Vagina (tissue), 2 donors: ENCODE measurements around the gene NAT9. TPM values are rescaled to one million over a fixed set of nuclear protein-coding genes. Genes with fewer than 3 reads are reported as not detected.

Experiments used
- DNase-seq, 2 donors: peaks; one replicate each; pipeline ENCODE4 v3.0.0-alpha.2; 2017; ENCODE audit errors: extremely low spot score in 2 of 2
- H3K27ac ChIP-seq: fragments of 200-600 bp; sonication (generic); one replicate; pipeline ENCODE4 v1.5.1; 2019
- H3K27me3 ChIP-seq: fragments of 200-600 bp; sonication (generic); one replicate; pipeline ENCODE4 v1.5.1; 2019
- H3K36me3 ChIP-seq, 2 donors: fragments of 200-600 bp; sonication (generic); one replicate each; pipeline ENCODE4 v1.5.1; 2017 to 2019
- H3K4me1 ChIP-seq: fragments of 200-600 bp; sonication (generic); one replicate; pipeline ENCODE4 v1.5.1; 2019
- H3K4me3 ChIP-seq, 2 donors: fragments of 200-600 bp; sonication (generic); 1 replicate in 1 of 2; 2 replicates in 1 of 2; pipeline ENCODE4 v1.5.1; 2016 to 2019
- H3K9me3 ChIP-seq: fragments of 200-600 bp; sonication (generic); one replicate; pipeline ENCODE4 v1.5.1; 2019
- POLR2A ChIP-seq, 2 donors: fragments of 450-650 bp; IDR thresholded peaks; one replicate each; pipeline ENCODE4 v1.6.1; 2017; ENCODE audit warnings: antibody characterized with exemption in 2 of 2, mild to moderate bottlenecking in 2 of 2, moderate library complexity in 2 of 2
- POLR2AphosphoS5 ChIP-seq, 2 donors: sonication (generic); formaldehyde crosslinking; IDR thresholded peaks; one replicate each; pipeline ENCODE4 v1.9.0; 2017; ENCODE audit warnings: antibody characterized with exemption in 2 of 2, mild to moderate bottlenecking in 2 of 2, low read depth in 1 of 2; ENCODE audit not compliant: insufficient read depth in 1 of 2
- intact Hi-C: fragments of 100-400 bp; cut with DNase I; formaldehyde crosslinking; loops from one replicate; pipeline ENCODE4 v1.15.1; 2023
- total RNA-seq: library from RNA; depleted of rRNA; stranded (reverse); fragments of >200 nt; gene quantifications from one replicate; pipeline ENCODE4 v1.2.3, GENCODE V29; 2016
- TF ChIP-seq, protein P1 (sequence below), 3 experiments: fragments of 450-650 bp in 2 of 3; fragments of 200-600 bp in 1 of 3; sonication (generic) in 1 of 3; IDR thresholded peaks; one replicate each; pipeline ENCODE4 v1.5.1; 2017 to 2019; ENCODE audit warnings: antibody characterized with exemption in 3 of 3, mild to moderate bottlenecking in 2 of 3, moderate library complexity in 2 of 3

Gene NAT9
- total RNA-seq, 1 donor from 2014 or later, result 28.5 TPM

DNA sequence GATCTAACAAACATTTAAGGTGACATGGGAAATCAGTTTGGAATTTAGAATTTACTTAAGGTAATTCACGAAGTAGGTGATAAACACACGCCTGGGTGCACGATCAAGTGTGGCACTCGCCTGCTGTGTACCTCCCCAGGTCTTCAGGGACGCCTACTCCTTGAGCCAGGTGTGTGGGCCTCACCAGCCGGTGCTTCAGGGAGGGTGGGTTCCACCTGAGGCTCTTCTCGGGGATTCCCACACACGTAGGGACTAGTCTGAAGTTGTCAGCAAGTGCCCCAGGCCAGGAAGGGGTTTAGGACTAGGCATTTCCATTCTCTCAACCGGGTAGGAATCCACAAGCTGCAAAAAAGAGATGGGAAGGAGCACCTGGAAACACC lies 9.8 kb upstream of the NAT9 start:
- intact Hi-C loops, result no loop called here

DNA sequence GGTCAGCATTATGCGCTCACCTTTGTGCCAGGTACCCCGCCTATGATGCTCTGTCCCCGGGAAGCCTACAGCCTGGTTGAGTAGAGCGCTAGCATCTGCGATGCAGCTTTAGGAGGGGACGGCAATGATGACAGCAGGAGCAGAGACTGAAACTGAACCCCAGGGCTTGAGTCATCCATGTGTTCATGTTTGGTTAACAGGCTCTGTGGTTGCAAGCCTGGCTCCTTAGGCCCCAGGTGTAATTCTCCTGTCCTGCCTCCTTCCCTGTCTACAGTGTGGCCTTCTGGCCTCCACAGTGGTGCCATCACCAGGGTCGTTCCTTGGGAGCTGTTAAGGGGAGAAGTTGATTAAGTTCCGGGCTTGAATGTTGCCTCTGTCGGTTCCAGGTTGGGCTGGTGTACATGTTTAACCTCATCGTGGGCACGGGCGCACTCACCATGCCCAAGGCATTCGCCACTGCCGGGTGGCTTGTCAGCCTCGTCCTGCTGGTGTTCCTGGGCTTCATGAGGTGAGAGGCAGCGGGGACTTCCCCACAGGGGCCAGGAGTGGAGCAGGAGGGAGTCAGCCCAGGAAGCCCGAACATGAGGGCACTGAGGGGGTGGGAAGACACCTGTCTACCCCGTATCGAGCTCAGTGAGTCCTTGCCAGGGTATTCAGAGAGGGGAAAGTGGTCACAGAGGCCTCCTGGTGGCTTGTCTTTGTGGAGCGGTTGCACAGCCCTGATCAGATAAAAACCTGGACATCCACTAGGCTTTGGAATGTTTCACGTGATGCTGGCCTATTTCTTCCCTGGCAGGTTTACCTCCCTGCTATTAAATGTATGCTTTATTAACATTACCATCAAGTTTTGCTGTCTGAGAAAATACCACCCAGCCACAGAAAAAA lies 9.2 kb upstream of the NAT9 start:
- peaks cover 0 to 16% of the 10 kb centered on the region in 2 donors for H3K36me3 ChIP-seq
- no peaks in the 10 kb centered on the region for H3K4me1 ChIP-seq
- H3K27ac ChIP-seq, result no peak overlapping the region
- TF ChIP-seq POLR2A (IDR thresholded peaks at IDR 0.05) (no peak), POLR2AphosphoS5 (IDR thresholded peaks at IDR 0.05; ENCODE audit: insufficient read depth in 1 of 2, low read depth in 1 of 2) (no peak)
- TF ChIP-seq, protein P1, sequence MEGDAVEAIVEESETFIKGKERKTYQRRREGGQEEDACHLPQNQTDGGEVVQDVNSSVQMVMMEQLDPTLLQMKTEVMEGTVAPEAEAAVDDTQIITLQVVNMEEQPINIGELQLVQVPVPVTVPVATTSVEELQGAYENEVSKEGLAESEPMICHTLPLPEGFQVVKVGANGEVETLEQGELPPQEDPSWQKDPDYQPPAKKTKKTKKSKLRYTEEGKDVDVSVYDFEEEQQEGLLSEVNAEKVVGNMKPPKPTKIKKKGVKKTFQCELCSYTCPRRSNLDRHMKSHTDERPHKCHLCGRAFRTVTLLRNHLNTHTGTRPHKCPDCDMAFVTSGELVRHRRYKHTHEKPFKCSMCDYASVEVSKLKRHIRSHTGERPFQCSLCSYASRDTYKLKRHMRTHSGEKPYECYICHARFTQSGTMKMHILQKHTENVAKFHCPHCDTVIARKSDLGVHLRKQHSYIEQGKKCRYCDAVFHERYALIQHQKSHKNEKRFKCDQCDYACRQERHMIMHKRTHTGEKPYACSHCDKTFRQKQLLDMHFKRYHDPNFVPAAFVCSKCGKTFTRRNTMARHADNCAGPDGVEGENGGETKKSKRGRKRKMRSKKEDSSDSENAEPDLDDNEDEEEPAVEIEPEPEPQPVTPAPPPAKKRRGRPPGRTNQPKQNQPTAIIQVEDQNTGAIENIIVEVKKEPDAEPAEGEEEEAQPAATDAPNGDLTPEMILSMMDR (IDR thresholded peaks at IDR 0.05), result no peak
- intact Hi-C loops, result no loop called here
- no peaks in the 10 kb centered on the region for H3K9me3 ChIP-seq
- DNase-seq, result no peak
- no peak overlapping the region for H3K4me3 ChIP-seq
- no peaks in the 10 kb centered on the region for H3K27me3 ChIP-seq

More for the DNA sequence above, 9.8 kb upstream of the NAT9 start:
- Histone ChIP-seq H3K4me1 (no peaks in the 10 kb centered on the region), H3K36me3 (peaks cover 0 to 17% of the 10 kb centered on the region in 2 donors), H3K9me3 (no peaks in the 10 kb centered on the region), H3K27me3 (no peaks in the 10 kb centered on the region), H3K4me3 (no peak overlapping the region), H3K27ac (no peak overlapping the region)
- TF ChIP-seq, protein P1 (IDR thresholded peaks at IDR 0.05), result no peak
- TF ChIP-seq POLR2AphosphoS5 (IDR thresholded peaks at IDR 0.05; ENCODE audit: insufficient read depth in 1 of 2, low read depth in 1 of 2), result no peak
- no peak for TF ChIP-seq POLR2A (IDR thresholded peaks at IDR 0.05)
- DNase-seq, result no peak

DNA sequence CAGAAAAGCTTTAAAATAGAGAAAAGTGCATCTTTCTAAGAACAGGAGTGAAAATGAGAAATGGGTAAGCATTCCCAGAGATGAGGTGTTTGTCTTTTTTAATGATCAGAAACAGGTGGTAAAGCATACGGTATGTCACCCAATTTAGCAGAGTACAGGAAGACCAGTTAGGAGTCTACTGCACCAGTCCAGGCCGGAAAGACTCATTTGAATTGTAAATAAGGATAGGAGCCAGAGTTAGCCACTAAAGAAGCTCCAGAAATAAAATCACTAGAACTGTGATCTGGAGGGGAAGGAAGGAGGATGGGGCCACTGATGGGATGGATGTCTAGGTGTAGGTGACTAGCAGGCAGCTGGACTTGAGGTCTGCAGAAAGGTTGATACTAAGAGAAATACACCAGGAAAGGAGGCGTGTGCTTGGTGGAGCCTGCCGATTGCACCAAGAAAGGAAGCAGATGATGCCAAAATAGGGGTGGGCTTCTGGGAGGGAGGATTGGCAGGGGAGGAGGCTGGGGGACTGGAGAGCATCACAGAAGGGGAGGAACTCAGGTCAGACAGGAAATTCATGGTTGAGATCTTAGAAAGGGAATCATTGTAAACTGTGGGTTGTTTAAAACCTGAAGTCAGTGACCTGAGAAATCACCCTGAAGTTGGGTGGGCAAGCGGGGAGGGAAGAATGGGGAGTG lies 8.1 kb upstream of the NAT9 start:
- intact Hi-C loops, result loop anchor here (5.0 kb wide), 1 partner anchor 37 kb away; the partner anchor contains the start of gene NHERF1
- TF ChIP-seq POLR2A (IDR thresholded peaks at IDR 0.05), result no peak
- no peak for TF ChIP-seq POLR2AphosphoS5 (IDR thresholded peaks at IDR 0.05; ENCODE audit: insufficient read depth in 1 of 2, low read depth in 1 of 2)
- TF ChIP-seq, protein P1 (IDR thresholded peaks at IDR 0.05), result no peak

DNA sequence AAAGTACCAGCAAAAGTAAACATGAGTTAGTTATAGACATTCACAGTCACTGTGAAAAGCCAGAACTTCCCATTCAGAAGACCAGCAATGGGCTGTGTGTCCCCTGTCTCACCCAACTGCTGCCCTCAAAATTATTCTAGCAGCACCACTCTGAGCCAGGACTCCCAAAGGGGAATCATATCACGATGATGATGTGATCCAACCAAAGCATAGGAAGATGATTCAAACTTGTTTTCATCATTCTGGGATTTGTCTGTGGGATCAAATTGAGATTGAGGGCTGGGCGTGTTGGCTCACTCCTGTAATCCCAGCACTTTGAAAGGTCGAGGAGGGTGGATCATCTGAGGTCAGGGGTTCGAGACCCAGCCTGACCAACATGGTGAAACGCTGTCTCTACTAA lies 6.4 kb upstream of the NAT9 start:
- no peak for DNase-seq
- Histone ChIP-seq H3K4me1 (peaks cover 2% of the 10 kb centered on the region), H3K36me3 (no peaks in the 10 kb centered on the region), H3K27me3 (no peaks in the 10 kb centered on the region), H3K9me3 (no peaks in the 10 kb centered on the region), H3K27ac (no peak overlapping the region), H3K4me3 (no peak overlapping the region)
- intact Hi-C loops, result loop anchor here (5.0 kb wide), 1 partner anchor 35 kb away; the partner anchor contains the start of gene NHERF1
- no peak for TF ChIP-seq POLR2A (IDR thresholded peaks at IDR 0.05)
- TF ChIP-seq, protein P1 (IDR thresholded peaks at IDR 0.05), result no peak
- no peak for TF ChIP-seq POLR2AphosphoS5 (IDR thresholded peaks at IDR 0.05; ENCODE audit: insufficient read depth in 1 of 2, low read depth in 1 of 2)

More for the DNA sequence above, 8.1 kb upstream of the NAT9 start:
- no peak overlapping the region for H3K4me3 ChIP-seq
- H3K36me3 ChIP-seq, result peaks cover 0 to 10% of the 10 kb centered on the region in 2 donors
- H3K4me1 ChIP-seq, result no peaks in the 10 kb centered on the region
- no peaks in the 10 kb centered on the region for H3K9me3 ChIP-seq
- no peak overlapping the region for H3K27ac ChIP-seq
- H3K27me3 ChIP-seq, result no peaks in the 10 kb centered on the region
- DNase-seq, result no peak
